Measurements from ENCODE around the gene SDHB. TPM values are rescaled to one million over a fixed set of nuclear protein-coding genes. Genes with fewer than 3 reads are reported as not detected.
A peak's percentile ranks its signal among the peaks of the same experiment; 100 is the strongest.

SDHB gene
- total and polyA plus RNA-seq, 2 experiments from 2014 or later = 126 to 156 TPM

- Histone ChIP-seq H3K27me3 (no peaks in the 10 kb centered on the region), H3K36me3 (no peaks in the 10 kb centered on the region), H3K4me1 (ENCODE audit: low read depth) (peaks cover 5% of the 10 kb centered on the region), H3K9me3 (ENCODE audit: low read depth) (no peaks in the 10 kb centered on the region), H3K4me3 (peak within 1 kb of the TSS; percentile 79), H3K27ac (no peak within 1 kb of the TSS)
- DNase-seq (ENCODE audit: low read depth in 1 of 2, low spot score in 1 of 2) = peak; percentile 58 to 60
- no peak for TF ChIP-seq CTCF (IDR thresholded peaks at IDR 0.05; ENCODE audit: low read depth, low read length)
Observed at GRCh38 chr1:16980473-16981268, 73.2 kb downstream of the SDHB start, which contains the start of gene MFAP2. Gene MFAP2 (minus strand): TSS chr1:16980620. CDS start chr1:16978273, 2,347 bp downstream.

- no peaks in the 10 kb centered on the region for H3K27me3 ChIP-seq
- H3K9me3 ChIP-seq (ENCODE audit: low read depth) = no peaks in the 10 kb centered on the region
- H3K27ac ChIP-seq = no peak overlapping the region
- peaks cover 5% of the 10 kb centered on the region for H3K4me1 ChIP-seq (ENCODE audit: low read depth)
- DNase-seq (ENCODE audit: low read depth in 1 of 2, low spot score in 1 of 2) = peak in 1 of 2 donors; percentile 79
- TF ChIP-seq CTCF (IDR thresholded peaks at IDR 0.05; ENCODE audit: low read depth, low read length) = no peak
- peak overlapping the region; percentile 79 for H3K4me3 ChIP-seq
- no peaks in the 10 kb centered on the region for H3K36me3 ChIP-seq
Observed at GRCh38 chr1:16979475-16980327, 74.1 kb downstream of the SDHB start.

- Histone ChIP-seq H3K27ac (no peak overlapping the region), H3K4me3 (no peak overlapping the region), H3K9me3 (ENCODE audit: low read depth) (no peaks in the 10 kb centered on the region), H3K36me3 (no peaks in the 10 kb centered on the region), H3K27me3 (no peaks in the 10 kb centered on the region), H3K4me1 (ENCODE audit: low read depth) (peaks cover 5% of the 10 kb centered on the region)
- DNase-seq (ENCODE audit: low read depth in 1 of 2, low spot score in 1 of 2) = peak in 1 of 2 donors; percentile 95
- TF ChIP-seq CTCF (IDR thresholded peaks at IDR 0.05; ENCODE audit: low read depth, low read length) = no peak
Observed at GRCh38 chr1:16978567-16979474, 75.0 kb downstream of the SDHB start.

GRCh38 chr1:16978139-16978538 is 75.7 kb downstream of the SDHB start:
- Histone ChIP-seq H3K9me3 (ENCODE audit: low read depth) (no peaks in the 10 kb centered on the region), H3K27ac (no peak overlapping the region), H3K36me3 (no peaks in the 10 kb centered on the region), H3K4me3 (no peak overlapping the region), H3K27me3 (no peaks in the 10 kb centered on the region), H3K4me1 (ENCODE audit: low read depth) (peaks cover 5% of the 10 kb centered on the region)
- DNase-seq (ENCODE audit: low read depth in 1 of 2, low spot score in 1 of 2) = no peak
- no peak for TF ChIP-seq CTCF (IDR thresholded peaks at IDR 0.05; ENCODE audit: low read depth, low read length)

- TF ChIP-seq CTCF (IDR thresholded peaks at IDR 0.05; ENCODE audit: low read depth, low read length) = no peak
- Histone ChIP-seq H3K36me3 (no peaks in the 10 kb centered on the region), H3K4me3 (no peak overlapping the region), H3K27me3 (no peaks in the 10 kb centered on the region), H3K4me1 (ENCODE audit: low read depth) (peaks cover 5% of the 10 kb centered on the region), H3K27ac (no peak overlapping the region), H3K9me3 (ENCODE audit: low read depth) (no peaks in the 10 kb centered on the region)
- DNase-seq (ENCODE audit: low read depth in 1 of 2, low spot score in 1 of 2) = no peak
Observed at GRCh38 chr1:16977377-16977776, 76.5 kb downstream of the SDHB start.
